IPS-15b (cell line): ENCODE measurements around the gene DGKB.

Experiments
- H3K27me3 ChIP-seq: one replicate; pipeline ENCODE4 v1.6.1; 2013; ENCODE audit warnings: low read length; ENCODE audit not compliant: control insufficient read depth, insufficient read depth
- H3K36me3 ChIP-seq: one replicate; pipeline ENCODE4 v1.6.1; 2013; ENCODE audit warnings: low read length; ENCODE audit not compliant: control insufficient read depth, insufficient read depth
- H3K4me1 ChIP-seq: one replicate; pipeline ENCODE4 v1.6.1; 2013; ENCODE audit warnings: mild to moderate bottlenecking, low read length; ENCODE audit not compliant: control insufficient read depth, insufficient read depth
- H3K4me3 ChIP-seq: one replicate; pipeline ENCODE4 v1.5.1; 2013; ENCODE audit warnings: low read depth, low read length
- H3K9ac ChIP-seq: one replicate; pipeline ENCODE4 v1.6.1; 2013; ENCODE audit warnings: low read depth, mild to moderate bottlenecking, low read length
- H3K9me3 ChIP-seq: one replicate; pipeline ENCODE4 v1.6.1; 2013; ENCODE audit warnings: mild to moderate bottlenecking, low read length; ENCODE audit not compliant: control insufficient read depth, insufficient read depth

DGKB gene

DNA sequence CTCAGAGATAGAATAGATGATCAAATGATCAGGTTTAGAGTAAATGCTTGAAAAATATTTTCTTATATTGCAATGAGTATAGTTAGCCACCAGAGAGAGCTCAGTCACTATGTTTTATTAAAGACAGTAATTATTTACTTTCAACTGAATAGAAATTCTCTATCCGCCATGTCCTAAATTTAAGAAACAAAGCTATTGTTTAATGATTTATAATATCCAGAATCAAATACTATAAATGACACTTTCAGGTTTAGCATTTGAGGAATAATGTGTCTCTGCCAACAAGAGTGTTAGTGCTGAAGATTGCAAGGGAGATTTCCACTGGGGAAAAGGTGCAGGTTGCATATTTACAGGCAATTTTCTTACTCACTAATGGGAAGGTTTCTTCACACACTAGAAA lies 184.7 kb downstream of the DGKB start:
- Histone ChIP-seq H3K4me1 (peaks cover 14% of the 10 kb centered on the region), H3K9me3 (no peaks in the 10 kb centered on the region), H3K36me3 (no peaks in the 10 kb centered on the region), H3K9ac (no peak overlapping the region), H3K27me3 (no peaks in the 10 kb centered on the region), H3K4me3 (no peak overlapping the region)

DNA sequence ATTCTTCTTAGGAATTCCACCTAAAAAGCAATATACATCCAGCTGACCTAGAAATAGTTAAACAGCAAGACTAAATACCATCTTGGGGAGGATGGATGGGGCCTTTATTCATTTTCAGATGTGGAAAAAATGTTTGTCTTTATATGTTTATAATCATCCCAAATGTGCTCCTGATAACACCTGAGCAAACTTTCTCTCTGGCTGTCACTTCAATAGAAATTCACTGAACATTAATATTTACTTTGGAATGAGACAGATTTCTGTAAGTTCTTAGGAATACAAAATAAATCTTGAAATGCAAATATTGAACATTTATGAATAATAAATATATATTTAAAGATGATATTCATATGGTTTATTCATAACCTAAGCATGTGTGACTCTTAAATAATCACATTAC lies 185.4 kb downstream of the DGKB start:
- no peak overlapping the region for H3K4me3 ChIP-seq
- no peaks in the 10 kb centered on the region for H3K27me3 ChIP-seq
- no peaks in the 10 kb centered on the region for H3K9me3 ChIP-seq
- H3K4me1 ChIP-seq, result peaks cover 14% of the 10 kb centered on the region
- H3K9ac ChIP-seq, result no peak overlapping the region
- H3K36me3 ChIP-seq, result no peaks in the 10 kb centered on the region

DNA sequence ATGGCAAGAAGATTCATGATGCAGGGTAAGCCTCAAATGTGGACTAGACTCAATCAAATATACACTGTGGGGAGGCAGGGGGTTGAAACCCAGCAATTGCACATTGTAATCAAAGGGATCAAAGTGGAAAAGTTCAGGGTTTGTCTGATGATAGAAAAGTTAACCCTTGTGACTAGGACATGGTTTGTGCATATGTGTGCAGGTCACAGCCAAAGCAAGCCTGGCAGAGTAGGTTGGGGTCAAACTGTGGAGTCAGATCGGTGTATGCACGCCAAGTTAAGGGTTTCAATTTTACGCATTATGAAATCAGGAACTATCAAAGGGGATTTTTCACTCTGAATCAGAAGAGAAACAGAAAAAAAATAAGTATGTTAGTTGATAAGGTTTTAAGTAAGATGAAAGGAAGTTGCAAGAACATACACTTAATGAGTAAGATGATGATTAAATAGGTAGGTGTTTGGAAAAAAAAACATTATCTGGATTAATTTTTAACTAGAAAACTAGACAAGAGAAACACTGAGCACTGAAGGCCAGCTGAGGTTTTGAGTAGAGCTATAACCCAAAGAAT lies 188.3 kb downstream of the DGKB start:
- Histone ChIP-seq H3K9ac (no peak overlapping the region), H3K4me1 (peaks cover 14% of the 10 kb centered on the region), H3K36me3 (no peaks in the 10 kb centered on the region), H3K9me3 (no peaks in the 10 kb centered on the region), H3K4me3 (no peak overlapping the region), H3K27me3 (no peaks in the 10 kb centered on the region)

DNA sequence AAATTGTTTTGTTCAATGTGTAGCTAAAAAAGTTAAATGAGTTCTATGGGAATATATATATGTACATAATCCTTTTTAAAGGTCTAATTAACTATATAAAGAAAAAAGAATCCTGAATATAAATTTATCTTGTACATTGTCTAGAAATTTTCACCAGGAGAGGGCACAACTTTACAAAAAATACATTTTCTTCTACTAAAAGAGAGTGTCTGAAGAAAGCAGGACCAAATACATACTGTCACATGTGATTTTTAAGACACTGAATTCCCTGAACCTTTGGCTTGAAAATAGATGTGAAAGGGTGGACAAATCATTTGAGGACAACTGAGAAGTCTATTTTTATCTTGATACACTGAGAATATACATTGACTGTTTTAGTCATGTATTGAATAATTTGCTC lies 204.3 kb downstream of the DGKB start:
- no peaks in the 10 kb centered on the region for H3K36me3 ChIP-seq
- H3K4me1 ChIP-seq, result no peaks in the 10 kb centered on the region
- H3K27me3 ChIP-seq, result no peaks in the 10 kb centered on the region
- H3K9me3 ChIP-seq, result no peaks in the 10 kb centered on the region
- H3K4me3 ChIP-seq, result no peak overlapping the region
- no peak overlapping the region for H3K9ac ChIP-seq

DNA sequence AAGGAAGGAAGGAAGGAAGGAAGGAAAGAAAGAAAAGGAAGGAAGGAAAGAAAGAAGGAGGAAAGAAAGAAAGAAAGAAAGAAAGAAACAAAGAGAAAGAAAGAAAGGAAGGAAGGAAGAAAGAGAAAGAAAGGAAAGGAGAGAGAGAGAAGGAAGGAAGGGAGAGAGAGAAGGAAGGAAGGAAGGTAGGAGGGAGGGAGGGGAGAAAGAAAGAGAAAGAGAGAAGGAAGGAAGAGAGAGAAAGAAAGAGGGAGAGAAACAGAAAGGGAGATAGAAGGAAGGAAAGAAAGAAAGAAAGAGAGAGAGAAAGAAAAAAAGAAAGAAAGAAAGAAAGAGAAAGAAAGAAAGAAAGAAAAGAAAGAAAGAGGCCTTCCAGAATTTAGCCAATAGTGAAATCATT lies 204.9 kb downstream of the DGKB start:
- H3K36me3 ChIP-seq, result no peaks in the 10 kb centered on the region
- H3K9me3 ChIP-seq, result no peaks in the 10 kb centered on the region
- H3K27me3 ChIP-seq, result no peaks in the 10 kb centered on the region
- H3K4me3 ChIP-seq, result no peak overlapping the region
- H3K4me1 ChIP-seq, result no peaks in the 10 kb centered on the region
- H3K9ac ChIP-seq, result no peak overlapping the region

DNA sequence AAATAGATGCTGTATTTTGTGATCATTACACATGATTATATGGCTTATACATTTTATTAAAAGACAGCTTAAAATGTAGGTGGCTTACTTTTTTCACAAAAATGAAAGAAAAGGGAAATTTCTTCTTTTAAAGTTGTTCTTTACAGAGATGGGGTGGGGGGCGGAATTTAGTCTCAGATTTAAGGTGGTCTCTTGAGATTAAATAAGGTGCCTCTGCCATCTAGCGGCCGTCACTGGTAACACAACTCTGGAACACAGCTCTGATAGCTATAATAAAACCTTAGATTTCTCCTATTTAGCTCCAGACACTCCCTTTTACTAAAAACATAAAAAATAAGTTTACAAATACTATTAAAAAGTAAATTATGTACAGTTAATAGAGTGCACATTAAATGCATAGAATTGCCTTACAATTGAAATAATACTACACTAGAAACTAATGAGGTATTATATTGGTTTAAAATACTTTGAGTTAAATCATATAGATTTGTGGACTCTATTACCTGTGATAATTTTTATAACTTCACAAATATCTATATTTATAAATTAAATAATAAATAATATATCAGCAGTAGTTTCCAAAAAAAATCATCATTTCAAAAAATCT lies 210.9 kb downstream of the DGKB start:
- Histone ChIP-seq H3K36me3 (no peaks in the 10 kb centered on the region), H3K9me3 (no peaks in the 10 kb centered on the region), H3K4me1 (no peaks in the 10 kb centered on the region), H3K9ac (no peak overlapping the region), H3K27me3 (no peaks in the 10 kb centered on the region), H3K4me3 (no peak overlapping the region)

DNA sequence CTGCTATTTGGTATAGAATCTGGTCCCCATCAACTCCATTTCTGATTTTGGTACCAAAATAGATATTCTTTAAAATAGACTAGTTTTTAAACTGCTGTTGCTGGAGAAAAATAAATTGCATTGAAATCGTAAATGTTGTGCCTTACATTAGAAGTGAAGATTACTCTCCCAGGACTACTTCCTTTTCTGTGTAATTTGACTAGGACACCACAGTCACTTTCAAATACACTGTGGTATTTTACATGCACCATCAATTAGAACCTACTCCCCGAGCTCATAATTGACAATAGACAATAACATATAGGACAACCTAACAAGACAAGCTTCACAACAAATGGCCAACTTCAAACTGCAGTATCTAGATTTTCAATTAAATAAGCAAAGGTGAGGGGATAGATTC lies 211.5 kb downstream of the DGKB start:
- Histone ChIP-seq H3K4me3 (no peak overlapping the region), H3K27me3 (no peaks in the 10 kb centered on the region), H3K4me1 (no peaks in the 10 kb centered on the region), H3K9ac (no peak overlapping the region), H3K9me3 (no peaks in the 10 kb centered on the region), H3K36me3 (no peaks in the 10 kb centered on the region)

DNA sequence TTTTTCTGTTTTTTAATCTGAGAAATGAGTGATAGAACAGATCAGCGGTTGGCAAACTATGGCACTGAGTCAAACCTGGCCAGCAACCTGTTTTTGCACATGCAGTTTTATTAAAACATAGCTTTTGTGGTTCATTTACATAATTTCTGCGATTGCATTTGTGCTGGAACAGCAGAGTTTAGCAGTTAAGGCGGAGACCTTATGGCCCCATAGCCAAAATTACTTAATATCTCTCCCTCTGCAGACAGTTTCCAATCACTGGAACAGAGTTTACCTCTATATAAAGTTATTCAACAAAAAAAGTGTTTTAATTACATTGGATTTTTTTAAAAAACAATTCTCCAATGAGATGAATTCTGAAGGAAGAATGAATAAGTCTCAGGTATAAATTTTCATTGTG lies 212.1 kb downstream of the DGKB start:
- Histone ChIP-seq H3K9me3 (no peaks in the 10 kb centered on the region), H3K36me3 (no peaks in the 10 kb centered on the region), H3K4me1 (no peaks in the 10 kb centered on the region), H3K9ac (no peak overlapping the region), H3K27me3 (no peaks in the 10 kb centered on the region), H3K4me3 (no peak overlapping the region)

DNA sequence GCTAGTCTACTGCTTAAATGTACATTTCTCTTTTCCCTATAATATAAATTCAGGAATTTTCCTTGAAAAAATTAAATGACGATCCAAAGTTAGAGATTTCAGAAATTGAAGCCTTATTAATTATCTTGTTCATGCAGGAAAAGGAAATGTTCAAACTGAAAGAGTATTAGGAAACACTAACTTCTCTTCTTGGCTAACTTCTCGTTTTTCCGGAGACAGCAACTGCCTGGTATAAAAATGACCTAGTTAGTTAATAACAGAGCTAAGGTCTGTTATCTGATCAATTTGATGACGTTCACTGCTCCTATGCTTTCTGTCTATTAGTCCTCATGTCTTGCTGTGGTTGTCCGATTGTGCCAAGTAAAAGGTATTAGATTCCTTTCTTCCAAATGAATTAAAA lies 212.5 kb downstream of the DGKB start:
- no peaks in the 10 kb centered on the region for H3K4me1 ChIP-seq
- H3K36me3 ChIP-seq, result no peaks in the 10 kb centered on the region
- no peak overlapping the region for H3K4me3 ChIP-seq
- no peak overlapping the region for H3K9ac ChIP-seq
- no peaks in the 10 kb centered on the region for H3K9me3 ChIP-seq
- H3K27me3 ChIP-seq, result no peaks in the 10 kb centered on the region

DNA sequence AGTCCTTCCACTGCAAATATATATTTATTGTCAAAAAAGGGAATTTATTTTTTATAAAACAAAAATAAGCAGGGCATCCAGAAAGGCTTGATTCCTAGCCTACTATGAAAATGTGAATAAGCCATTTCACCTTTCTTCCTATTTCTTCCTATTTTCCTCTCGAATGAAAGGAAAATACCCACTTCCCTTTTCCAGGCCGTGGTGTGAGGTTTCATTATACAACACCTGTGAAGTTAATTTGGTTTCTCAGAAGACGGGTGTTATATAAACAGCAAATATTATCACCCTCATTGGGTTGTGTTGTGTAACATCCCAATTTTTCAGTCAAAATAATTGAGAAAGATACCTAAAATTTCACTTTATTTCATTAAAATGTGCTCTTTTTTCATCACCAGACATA lies 214.3 kb downstream of the DGKB start:
- H3K36me3 ChIP-seq, result no peaks in the 10 kb centered on the region
- H3K9ac ChIP-seq, result no peak overlapping the region
- H3K27me3 ChIP-seq, result no peaks in the 10 kb centered on the region
- H3K4me3 ChIP-seq, result no peak overlapping the region
- no peaks in the 10 kb centered on the region for H3K9me3 ChIP-seq
- no peaks in the 10 kb centered on the region for H3K4me1 ChIP-seq

DNA sequence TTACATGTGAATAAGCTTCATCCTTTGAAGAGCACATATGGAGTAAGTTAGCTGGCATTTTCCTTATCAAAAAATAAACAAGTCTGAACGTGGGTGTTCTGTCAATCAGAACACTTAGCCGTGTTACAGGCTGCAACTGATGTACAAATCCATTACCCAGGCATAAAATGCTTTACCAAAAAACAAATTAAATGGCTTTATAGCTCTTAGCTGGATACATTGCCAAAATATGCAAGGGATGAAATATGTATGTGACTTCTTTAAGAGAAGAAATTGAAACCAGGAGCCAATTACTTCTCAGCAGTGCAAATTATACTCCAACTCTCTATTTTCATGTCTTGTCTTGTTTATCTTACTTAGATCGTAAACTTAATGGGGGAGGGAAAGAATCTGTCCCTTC lies 214.8 kb downstream of the DGKB start:
- Histone ChIP-seq H3K36me3 (no peaks in the 10 kb centered on the region), H3K9me3 (no peaks in the 10 kb centered on the region), H3K27me3 (no peaks in the 10 kb centered on the region), H3K9ac (no peak overlapping the region), H3K4me1 (no peaks in the 10 kb centered on the region), H3K4me3 (no peak overlapping the region)

DNA sequence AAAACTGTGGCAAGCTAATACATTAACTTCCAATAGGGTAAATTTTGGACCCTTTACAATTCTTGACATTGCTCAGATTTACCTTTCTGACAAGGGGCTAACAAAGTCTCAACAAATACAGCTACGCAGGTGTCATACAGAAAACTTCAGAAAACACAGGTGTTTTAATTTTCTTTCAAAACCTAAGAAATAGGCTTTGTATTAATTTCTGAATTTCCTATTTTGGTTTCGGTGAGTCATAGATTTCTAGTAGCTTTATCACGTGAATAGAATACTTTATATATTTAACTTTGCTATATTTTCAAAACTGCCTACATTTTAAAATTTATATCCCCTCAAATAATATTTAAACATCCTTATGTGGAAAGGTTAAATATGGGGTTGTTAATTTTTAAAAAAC lies 215.3 kb downstream of the DGKB start:
- no peaks in the 10 kb centered on the region for H3K36me3 ChIP-seq
- H3K9ac ChIP-seq, result no peak overlapping the region
- H3K4me3 ChIP-seq, result no peak overlapping the region
- H3K9me3 ChIP-seq, result no peaks in the 10 kb centered on the region
- no peaks in the 10 kb centered on the region for H3K27me3 ChIP-seq
- no peaks in the 10 kb centered on the region for H3K4me1 ChIP-seq
